Measurements from ENCODE around the gene ARHGAP18. TPM values are rescaled to one million over a fixed set of nuclear protein-coding genes. Genes with fewer than 3 reads are reported as not detected.

Gene ARHGAP18
- total RNA-seq, 1 donor from 2014 or later, result 60.8 TPM

GRCh38 chr6:129646642-129647041 lies 63.3 kb downstream of the ARHGAP18 start:
- DNase-seq, result no peak
- no peak overlapping the region for H3K4me3 ChIP-seq
- intact Hi-C loops (cut with DNase I), result no loop called here
- no peak for ATAC-seq
- no peak for TF ChIP-seq CTCF (IDR thresholded peaks at IDR 0.05)
- no peak overlapping the region for H3K27ac ChIP-seq
- H3K4me1 ChIP-seq, result peaks cover 35% of the 10 kb centered on the region
- H3K27me3 ChIP-seq, result no peaks in the 10 kb centered on the region
- no peaks in the 10 kb centered on the region for H3K9me3 ChIP-seq
- H3K36me3 ChIP-seq, result no peaks in the 10 kb centered on the region

DNA sequence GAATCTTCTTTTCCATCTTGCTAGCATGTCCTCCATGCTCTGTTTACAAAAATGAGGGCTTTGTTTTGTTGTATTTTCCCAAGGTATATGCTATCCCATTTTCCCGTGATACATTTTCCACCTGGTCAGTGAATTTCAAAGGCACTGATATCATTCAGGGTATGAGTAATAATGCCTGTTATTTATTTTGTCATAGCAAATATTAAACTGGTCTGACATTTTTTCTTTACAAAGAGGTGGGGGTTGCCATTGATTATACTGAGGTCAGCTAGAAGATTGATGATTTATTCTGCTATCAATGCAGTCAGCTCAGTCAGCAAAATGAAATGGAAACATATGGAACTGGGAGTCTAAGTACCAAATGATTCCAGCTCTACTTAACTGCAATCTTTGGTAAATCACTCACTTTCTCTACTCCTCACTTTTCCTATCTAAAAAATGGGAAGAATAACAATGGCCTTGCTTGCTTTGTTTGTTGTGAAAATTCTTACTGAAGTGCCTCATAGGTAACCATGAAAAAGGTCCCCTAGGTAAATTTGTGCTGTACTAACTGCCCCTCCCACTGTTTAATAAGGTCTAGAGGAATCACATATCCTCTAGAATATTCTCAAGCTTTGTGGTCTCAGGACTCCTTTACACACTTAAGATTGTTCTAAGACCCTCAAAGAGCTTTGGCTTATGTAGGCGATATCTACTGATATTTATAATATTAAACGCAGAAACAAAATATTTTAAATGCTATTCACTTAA lies 64.0 kb downstream of the ARHGAP18 start:
- intact Hi-C loops (cut with DNase I), result no loop called here
- TF ChIP-seq CTCF (IDR thresholded peaks at IDR 0.05), result no peak
- Histone ChIP-seq H3K27ac (peak overlapping the region; percentile 11), H3K27me3 (no peaks in the 10 kb centered on the region), H3K4me1 (peaks cover 35% of the 10 kb centered on the region), H3K4me3 (no peak overlapping the region), H3K36me3 (no peaks in the 10 kb centered on the region), H3K9me3 (no peaks in the 10 kb centered on the region)
- no peak for DNase-seq
- no peak for ATAC-seq

- no peak for TF ChIP-seq CTCF (IDR thresholded peaks at IDR 0.05)
- Histone ChIP-seq H3K4me1 (peaks cover 30% of the 10 kb centered on the region), H3K27me3 (no peaks in the 10 kb centered on the region), H3K4me3 (no peak overlapping the region), H3K9me3 (no peaks in the 10 kb centered on the region), H3K36me3 (no peaks in the 10 kb centered on the region), H3K27ac (peak overlapping the region; percentile 11)
- intact Hi-C loops (cut with DNase I), result no loop called here
- ATAC-seq, result no peak
- DNase-seq, result no peak
These were observed 64.7 kb downstream of the ARHGAP18 start for GRCh38 chr6:129645106-129645829.

DNA sequence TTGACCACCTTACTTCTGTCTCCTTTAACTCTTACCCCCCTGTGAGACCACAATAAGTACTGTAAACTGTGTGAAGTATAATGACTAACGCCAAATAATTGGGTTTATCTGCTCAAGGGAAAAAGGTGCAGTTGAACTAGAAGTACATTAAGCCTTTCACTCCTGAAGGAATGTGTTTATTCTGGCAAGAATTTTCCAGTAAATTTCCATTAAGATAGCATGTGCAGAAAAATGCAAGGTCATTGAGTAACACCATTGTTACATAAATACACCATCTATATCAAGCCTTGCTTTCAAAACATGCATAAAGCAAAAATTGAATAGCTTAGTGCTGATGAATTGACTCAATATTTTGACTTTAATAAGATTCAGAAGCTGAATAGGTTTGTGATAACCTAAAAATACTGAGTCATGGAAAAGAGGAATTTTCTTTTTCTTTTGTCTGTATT lies 65.4 kb downstream of the ARHGAP18 start:
- no peak for DNase-seq
- peak overlapping the region; percentile 11 for H3K27ac ChIP-seq
- H3K9me3 ChIP-seq, result no peaks in the 10 kb centered on the region
- intact Hi-C loops (cut with DNase I), result no loop called here
- no peak overlapping the region for H3K4me3 ChIP-seq
- H3K4me1 ChIP-seq, result peaks cover 30% of the 10 kb centered on the region
- TF ChIP-seq CTCF (IDR thresholded peaks at IDR 0.05), result no peak
- ATAC-seq, result no peak
- H3K27me3 ChIP-seq, result no peaks in the 10 kb centered on the region
- H3K36me3 ChIP-seq, result no peaks in the 10 kb centered on the region

- DNase-seq (no peak), ATAC-seq (no peak)
- no peaks in the 10 kb centered on the region for H3K27me3 ChIP-seq
- TF ChIP-seq CTCF (IDR thresholded peaks at IDR 0.05), result no peak
- no peaks in the 10 kb centered on the region for H3K36me3 ChIP-seq
- no peaks in the 10 kb centered on the region for H3K9me3 ChIP-seq
- intact Hi-C loops (cut with DNase I), result no loop called here
- peaks cover 30% of the 10 kb centered on the region for H3K4me1 ChIP-seq
- H3K4me3 ChIP-seq, result no peak overlapping the region
- H3K27ac ChIP-seq, result peak overlapping the region; percentile 21
These were observed 66.0 kb downstream of the ARHGAP18 start for GRCh38 chr6:129643968-129644367.
